GM18526 (cell line): ENCODE data around the gene U2AF1L4.

Experiments
- POLR2A ChIP-seq: IDR thresholded peaks from 3 replicates; pipeline ENCODE4 v1.6.1; 2011; ENCODE audit not compliant: insufficient read length; ENCODE audit errors: extremely low read depth

The U2AF1L4 gene

DNA sequence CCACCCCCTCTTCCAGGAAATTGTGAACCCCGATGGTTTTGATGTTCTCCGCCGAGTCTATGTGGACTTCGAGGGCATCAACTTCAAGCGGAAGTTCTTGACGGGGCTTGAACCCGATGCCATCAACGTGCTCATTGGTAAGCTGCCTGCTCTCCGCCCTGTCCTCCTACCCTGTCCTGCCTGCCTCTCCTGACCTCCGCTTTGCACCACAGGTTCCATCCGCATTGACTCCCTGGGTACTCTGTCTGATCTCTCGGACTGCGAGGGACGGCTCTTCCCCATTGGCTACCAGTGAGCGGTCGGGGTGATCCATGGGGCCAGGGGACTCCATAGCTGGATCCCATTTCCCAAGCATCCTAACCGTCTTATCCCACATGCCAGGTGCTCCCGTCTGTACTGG, 14.9 kb downstream of the U2AF1L4 start:
- TF ChIP-seq POLR2A = no peak

DNA sequence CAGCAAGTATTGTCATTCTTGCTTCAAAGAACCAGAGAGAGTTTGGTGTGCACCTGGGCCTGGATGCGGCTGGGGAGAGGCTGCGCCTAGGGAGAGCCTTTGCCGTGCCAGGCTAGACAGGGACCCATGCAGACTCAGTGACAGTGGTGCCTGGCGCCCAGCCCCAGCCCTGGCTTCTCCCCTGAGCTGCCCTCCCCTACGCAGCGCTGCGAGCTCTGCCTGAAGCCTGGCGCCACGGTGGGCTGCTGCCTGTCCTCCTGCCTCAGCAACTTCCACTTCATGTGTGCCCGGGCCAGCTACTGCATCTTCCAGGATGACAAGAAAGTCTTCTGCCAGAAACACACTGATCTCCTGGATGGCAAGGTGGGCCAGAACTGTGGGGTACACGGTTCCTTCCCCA, 15.5 kb downstream of the U2AF1L4 start:
- no peak for TF ChIP-seq POLR2A

DNA sequence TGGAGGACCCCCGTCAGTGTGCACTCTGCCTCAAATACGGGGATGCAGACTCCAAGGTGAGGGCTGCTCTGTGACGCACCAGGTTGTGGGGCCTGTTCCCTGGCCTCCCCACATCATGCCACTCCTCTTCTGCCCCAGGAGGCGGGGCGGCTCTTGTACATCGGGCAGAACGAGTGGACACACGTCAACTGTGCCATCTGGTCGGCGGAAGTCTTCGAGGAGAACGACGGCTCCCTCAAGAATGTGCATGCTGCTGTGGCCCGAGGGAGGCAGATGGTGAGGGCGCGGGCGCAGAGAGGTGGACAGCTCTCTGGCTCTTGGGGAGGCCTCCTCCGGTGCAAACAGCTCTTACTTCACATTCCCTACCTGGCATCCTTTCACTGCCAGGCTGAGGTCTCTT, 16.2 kb downstream of the U2AF1L4 start:
- TF ChIP-seq POLR2A = no peak

DNA sequence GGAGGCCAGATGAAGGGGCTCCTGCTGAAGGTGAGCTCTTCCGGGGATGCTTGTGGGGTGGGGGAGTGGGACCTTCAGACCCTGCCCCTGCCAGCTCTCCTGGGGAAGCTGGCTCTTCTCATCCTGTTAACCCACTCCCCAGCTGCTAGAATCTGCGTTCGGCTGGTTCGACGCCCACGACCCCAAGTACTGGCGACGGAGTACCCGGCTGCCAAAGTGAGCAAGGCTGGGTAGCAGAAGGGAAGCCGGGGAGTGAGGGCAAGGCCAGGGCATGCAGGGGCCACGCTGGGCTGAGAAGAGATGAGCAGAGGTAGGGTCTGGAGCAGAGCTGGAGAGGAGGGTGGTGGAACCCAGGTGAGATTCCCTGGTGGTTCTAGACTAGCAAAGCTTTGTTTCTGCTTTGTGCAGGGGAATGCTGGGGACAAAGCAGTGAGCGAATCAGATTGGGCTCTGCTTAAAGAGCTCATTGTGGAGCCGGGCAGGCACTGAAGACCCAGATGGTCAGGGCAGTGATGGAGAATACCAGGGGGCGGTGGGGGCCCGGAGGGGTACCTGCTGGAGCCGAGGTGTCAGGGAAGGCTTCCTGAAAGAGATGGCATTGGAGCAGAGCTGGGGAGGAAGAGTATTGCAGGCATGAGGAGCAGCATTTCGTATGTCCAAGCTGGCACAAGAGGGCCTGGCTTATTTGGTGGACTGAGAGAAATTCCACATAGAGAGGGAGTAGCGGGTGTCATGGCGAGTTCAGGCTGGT, 17.1 kb downstream of the U2AF1L4 start:
- no peak for TF ChIP-seq POLR2A

DNA sequence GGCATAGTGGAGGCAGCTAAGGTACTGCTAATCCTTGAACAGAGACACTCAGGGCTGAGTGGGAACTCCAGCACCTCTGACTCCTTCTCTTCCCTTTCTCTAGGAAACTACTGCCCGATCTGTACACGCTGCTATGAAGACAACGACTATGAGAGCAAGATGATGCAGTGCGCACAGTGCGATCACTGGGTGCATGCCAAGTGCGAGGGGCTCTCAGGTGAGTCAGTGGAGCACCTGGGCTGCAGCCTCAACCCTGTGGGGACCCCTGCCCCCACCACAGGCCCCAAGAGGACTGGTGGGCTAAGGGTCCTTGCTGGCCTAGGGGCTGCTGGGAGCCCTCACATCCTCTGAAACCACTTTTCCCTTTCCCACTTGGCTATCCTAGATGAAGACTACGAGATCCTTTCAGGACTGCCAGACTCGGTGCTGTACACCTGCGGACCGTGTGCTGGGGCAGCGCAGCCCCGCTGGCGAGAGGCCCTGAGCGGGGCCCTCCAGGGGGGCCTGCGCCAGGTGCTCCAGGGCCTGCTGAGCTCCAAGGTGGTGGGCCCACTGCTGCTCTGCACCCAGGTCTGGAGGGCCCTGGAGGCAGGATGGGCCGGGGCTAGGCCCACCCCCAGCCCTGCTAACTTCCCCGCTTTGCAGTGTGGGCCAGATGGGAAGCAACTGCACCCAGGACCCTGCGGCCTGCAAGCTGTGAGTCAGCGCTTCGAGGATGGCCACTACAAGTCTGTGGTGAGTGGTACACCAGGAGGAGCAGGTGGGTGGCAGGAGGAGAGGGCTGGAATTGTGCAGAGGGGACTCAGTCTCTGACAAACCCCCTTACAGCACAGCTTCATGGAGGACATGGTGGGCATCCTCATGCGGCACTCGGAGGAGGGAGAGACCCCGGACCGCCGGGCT, 17.9 kb downstream of the U2AF1L4 start:
- no peak for TF ChIP-seq POLR2A

DNA sequence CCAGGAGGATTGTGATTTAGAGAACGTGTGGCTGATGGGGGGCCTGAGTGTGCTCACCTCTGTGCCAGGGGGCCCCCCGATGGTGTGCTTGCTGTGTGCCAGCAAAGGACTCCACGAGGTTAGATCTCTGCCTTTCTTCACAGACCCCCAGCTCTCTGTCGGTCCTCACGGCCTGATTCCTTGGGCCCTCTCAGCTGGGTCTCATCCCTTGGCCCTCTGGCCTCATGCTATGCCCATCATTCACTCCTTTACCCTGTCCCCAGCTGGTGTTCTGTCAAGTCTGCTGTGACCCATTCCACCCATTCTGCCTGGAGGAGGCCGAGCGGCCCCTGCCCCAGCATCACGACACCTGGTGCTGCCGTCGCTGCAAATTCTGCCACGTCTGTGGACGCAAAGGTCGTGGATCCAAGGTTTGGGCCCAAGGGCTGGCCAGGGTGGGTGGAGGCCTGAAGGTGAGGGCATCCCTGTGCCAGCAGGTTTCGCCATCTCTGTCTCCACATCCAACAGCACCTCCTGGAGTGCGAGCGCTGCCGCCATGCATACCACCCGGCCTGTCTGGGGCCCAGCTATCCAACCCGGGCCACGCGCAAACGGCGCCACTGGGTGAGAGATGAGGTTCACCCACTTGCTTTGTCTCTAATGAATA, 19.9 kb downstream of the U2AF1L4 start:
- TF ChIP-seq POLR2A = no peak

DNA sequence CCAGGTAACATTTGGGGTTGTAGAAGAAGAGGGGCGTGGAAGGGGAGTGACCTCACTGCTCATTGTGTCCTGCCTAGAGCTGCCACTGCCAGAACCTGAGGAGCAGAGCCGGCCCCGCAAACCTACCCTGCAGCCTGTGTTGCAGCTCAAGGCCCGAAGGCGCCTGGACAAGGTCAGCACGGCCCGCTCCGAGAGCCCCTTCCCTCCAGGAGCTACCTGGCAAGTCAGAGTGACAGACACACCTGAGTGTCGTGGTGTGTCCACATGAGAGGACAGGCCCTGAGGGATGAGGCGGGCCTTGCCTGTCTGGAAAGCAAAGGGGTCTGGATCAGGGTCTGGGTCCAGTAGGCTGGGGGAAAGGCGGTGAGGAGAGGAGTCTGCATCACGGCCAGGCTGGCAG, 20.7 kb downstream of the U2AF1L4 start:
- no peak for TF ChIP-seq POLR2A

DNA sequence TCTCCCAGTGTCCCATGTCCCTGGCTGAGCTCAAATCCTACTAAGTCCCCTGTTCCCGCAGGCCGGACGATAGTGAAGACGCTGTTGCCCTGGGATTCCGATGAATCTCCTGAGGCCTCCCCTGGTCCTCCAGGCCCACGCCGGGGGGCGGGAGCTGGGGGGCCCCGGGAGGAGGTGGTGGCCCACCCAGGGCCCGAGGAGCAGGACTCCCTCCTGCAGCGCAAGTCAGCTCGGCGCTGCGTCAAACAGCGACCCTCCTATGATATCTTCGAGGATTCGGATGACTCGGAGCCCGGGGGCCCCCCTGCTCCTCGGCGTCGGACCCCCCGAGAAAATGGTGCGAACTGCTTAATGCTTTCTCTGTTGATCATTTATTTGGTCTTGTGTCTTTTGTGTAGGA, 21.5 kb downstream of the U2AF1L4 start:
- no peak for TF ChIP-seq POLR2A

DNA sequence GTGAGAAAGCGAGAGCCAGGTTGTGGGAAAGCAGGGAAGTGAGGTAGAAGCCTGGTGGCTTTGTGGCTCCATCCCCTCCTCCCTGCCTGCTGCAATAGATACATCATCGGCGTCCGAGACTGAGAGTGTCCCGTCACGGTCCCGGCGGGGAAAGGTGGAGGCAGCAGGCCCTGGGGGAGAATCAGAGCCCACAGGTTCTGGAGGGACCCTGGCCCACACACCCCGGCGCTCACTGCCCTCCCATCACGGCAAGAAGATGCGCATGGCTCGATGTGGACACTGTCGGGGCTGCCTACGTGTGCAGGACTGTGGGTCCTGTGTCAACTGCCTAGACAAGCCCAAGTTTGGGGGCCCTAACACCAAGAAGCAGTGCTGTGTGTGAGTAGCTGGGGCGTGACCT, 22.3 kb downstream of the U2AF1L4 start:
- TF ChIP-seq POLR2A = no peak

DNA sequence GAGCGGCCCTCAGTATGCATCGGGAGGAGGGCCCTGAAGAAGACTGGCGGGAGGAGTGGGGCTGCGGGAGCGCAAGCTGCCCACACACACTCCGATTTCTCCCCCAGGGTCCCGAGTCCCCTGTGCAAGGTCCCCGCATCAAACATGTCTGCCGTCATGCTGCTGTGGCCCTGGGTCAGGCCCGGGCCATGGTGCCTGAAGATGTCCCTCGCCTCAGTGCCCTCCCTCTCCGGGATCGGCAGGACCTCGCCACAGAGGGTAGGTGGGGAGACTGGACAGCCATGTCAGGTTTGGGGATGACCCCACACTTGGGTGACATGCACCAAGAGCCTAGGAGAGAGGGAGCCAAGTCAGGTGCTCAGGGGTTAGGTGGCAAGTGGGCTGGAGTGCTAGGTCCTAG, 22.8 kb downstream of the U2AF1L4 start:
- TF ChIP-seq POLR2A = no peak

DNA sequence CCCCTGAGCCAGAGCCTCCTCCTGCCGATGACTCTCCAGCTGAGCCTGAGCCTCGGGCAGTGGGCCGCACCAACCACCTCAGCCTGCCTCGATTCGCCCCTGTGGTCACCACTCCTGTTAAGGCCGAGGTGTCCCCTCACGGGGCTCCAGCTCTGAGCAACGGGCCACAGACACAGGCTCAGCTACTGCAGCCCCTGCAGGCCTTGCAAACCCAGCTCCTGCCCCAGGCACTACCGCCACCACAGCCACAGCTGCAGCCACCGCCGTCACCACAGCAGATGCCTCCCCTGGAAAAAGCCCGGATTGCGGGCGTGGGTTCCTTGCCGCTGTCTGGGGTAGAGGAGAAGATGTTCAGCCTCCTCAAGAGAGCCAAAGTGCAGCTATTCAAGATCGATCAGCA, 23.8 kb downstream of the U2AF1L4 start:
- no peak for TF ChIP-seq POLR2A

DNA sequence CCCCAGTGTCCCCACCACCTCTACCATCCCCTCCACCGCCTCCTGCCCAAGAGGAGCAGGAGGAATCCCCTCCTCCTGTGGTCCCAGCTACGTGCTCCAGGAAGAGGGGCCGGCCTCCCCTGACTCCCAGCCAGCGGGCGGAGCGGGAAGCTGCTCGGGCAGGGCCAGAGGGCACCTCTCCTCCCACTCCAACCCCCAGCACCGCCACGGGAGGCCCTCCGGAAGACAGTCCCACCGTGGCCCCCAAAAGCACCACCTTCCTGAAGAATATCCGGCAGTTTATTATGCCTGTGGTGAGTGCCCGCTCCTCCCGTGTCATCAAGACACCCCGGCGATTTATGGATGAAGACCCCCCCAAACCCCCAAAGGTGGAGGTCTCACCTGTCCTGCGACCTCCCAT, 24.6 kb downstream of the U2AF1L4 start:
- TF ChIP-seq POLR2A = no peak

DNA sequence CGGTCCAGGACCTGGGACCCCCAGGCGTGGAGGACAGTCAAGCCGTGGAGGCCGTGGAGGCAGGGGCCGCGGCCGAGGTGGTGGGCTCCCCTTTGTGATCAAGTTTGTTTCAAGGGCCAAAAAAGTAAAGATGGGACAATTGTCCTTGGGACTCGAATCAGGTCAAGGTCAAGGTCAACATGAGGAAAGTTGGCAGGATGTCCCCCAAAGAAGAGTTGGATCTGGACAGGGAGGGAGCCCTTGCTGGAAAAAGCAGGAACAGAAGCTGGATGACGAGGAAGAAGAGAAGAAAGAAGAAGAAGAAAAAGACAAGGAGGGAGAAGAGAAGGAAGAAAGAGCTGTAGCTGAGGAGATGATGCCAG, 25.1 kb downstream of the U2AF1L4 start:
- TF ChIP-seq POLR2A = no peak

DNA sequence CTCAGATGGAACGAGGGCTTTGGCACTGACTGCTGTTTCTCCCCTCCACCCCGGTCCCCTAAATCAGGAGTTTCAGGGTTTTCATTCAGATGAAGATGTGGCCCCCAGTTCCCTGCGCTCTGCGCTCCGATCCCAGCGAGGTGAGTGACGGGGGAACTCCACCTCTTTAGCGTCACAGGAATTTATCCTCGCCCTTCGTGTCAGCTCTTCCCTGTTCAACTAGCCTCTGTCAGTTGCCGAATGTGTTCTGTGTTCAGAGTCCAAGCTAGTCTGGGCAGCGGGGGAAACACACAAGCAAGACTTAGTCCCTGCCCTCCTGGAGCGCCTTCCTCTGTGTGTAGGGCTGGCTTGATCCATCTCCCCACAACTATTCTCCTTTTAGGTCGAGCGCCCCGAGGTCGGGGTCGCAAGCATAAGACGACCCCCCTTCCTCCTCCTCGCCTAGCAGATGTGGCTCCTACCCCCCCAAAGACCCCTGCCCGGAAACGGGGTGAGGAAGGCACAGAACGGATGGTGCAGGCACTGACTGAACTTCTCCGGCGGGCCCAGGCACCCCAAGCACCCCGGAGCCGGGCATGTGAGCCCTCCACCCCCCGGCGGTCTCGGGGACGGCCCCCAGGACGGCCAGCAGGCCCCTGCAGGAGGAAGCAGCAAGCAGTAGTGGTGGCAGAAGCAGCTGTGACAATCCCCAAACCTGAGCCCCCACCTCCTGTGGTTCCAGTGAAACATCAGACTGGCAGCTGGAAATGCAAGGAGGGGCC, 25.6 kb downstream of the U2AF1L4 start:
- TF ChIP-seq POLR2A = no peak

DNA sequence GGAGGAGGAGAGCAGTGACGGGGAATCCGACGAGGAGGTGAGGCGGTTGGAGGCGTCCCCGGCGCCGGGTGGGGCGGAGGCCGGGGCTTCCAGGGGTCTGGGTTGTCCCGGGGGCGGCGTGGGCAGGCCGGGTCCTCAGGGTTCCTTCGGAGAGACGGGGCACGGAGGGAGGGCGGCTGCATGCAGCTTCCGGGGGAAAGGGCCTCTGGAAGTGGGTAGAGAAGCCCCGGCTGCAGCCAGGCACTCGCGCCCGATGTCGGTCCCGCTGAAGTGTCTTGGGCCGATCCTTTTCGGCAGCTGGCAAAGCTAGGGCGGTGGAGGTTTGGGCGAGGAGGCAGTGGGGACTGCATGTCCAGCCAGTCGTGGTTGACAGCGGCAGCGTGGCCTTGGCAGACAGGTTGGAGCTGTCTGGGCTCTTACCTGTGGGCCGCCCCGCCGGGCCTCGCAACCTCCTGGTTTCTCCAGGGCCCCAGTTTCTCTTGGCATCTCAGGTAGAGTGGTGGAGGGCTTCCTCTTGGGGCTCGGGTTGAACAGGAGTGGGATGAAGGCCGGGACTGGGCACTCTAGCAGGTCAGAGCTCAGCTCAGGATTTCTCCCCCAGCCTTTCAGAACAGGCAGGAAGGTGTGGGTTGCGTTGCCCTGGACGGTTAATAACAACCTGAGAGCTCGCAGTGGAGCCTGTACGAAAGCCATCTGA, 26.7 kb downstream of the U2AF1L4 start:
- no peak for TF ChIP-seq POLR2A
